ENCODE results near the gene ARID5A.

ARID5A gene

GRCh38 chr2:96594691-96595152 is 58.2 kb downstream of the ARID5A start:
- DNase-seq (ENCODE audit: extremely low read depth in 1 of 2, low read depth in 1 of 2), result no peak

DNA sequence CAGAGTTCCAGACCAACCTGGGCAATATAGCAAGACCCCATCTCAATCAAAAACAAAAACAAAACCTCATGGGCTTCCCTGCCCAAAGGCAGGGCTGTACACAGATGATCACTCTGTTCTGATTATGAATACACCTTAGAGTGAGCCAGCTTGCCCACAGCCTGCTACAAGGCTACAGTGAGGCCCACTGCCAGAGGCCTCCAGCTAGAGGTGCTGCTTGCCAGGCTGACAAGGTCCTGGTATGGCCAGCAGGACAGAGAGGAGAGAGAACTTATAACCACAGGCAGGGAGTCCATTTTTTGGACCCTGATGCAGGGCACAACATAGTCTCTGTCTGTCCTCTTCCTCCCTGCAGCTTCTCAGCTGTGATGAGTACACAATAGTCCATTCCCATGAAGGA is 60.0 kb downstream of the ARID5A start:
- DNase-seq (ENCODE audit: extremely low read depth in 1 of 2, low read depth in 1 of 2), result no peak

GRCh38 chr2:96599941-96600340 is 63.4 kb downstream of the ARID5A start:
- no peak for DNase-seq (ENCODE audit: extremely low read depth in 1 of 2, low read depth in 1 of 2)

- no peak for DNase-seq (ENCODE audit: extremely low read depth in 1 of 2, low read depth in 1 of 2)
Measured at GRCh38 chr2:96601382-96602292, 65.1 kb downstream of the ARID5A start.

Data from activated CD8-positive, alpha-beta memory T cell treated with anti-CD3 and anti-CD28 coated beads for 1 hour (primary cell).